ENCODE measurements around the gene CLRN1. TPM values are rescaled to one million over a fixed set of nuclear protein-coding genes. Genes with fewer than 3 reads are reported as not detected.

CLRN1 gene
- total and polyA plus RNA-seq, 2 experiments from 2014 or later, result 0.45 to 0.69 TPM

DNA sequence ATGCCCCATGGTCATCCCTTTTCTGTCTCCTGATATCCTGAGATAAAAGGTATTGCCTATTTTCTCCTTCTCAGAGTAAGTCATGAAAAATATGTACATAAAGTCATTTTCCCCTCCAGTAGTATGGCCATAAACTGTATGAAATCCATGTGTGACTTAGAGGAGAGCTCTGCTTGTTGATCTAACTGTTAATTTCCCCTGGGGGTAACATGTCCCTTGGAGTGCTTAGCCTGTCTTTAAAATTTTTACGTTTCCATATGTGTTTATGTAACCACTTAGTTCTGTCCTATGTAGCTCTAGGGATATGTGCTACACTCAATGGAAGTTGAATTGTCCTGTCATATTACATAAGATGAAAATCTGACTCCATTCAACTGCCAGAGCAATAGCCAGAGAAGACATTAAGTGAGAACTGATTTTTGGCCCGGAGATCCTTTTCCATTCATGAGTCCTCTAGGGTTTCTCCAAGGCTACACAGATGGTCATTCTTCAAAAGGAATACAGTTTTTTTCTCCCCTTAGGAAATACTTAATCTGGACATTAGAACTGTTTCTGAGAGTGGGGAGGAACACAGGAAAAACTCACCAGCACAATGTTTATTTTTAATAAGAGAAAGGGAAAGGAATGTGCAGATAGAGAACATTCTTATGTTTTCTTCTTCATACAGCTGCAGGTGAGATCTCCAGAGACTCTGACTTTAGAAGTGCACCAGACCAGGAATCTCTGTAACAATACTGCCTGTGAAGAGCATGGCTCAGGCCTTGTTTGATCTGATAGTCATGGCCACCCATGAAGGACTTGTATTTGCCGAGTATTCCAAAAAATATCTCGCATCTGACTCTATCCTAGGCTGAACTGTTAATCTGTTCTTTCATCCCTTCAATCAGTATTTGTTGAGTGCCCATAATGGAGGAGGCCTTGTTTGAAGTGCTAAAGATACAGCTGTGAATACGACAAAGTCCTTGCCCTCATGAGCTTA, 29.8 kb upstream of the CLRN1 start:
- Mint-ChIP-seq H3K9me3 (no peaks in the 10 kb centered on the region), H3K4me1 (peaks cover 15% of the 10 kb centered on the region), H3K36me3 (ENCODE audit: low read depth) (no peaks in the 10 kb centered on the region), H3K27ac (no peak overlapping the region), H3K27me3 (ENCODE audit: insufficient read depth, low read depth, poor library complexity) (peaks cover 4% of the 10 kb centered on the region), H3K4me3 (no peak overlapping the region)
- H3K4me2 ChIP-seq, result no peak overlapping the region
- peaks cover 4% of the 10 kb centered on the region; the same call in 1 of the 2 replicates for H3K9me2 ChIP-seq (ENCODE audit: insufficient read depth)
- no peaks in the 10 kb centered on the region for H3K27me3 ChIP-seq (ENCODE audit: insufficient read depth)
- no peak overlapping the region for H3K27ac ChIP-seq (ENCODE audit: low read depth)
- H3K79me2 ChIP-seq (replicated peaks; ENCODE audit: insufficient read depth), result no peaks in the 10 kb centered on the region
- DNase-seq (ENCODE audit: low spot score) (no peak), ATAC-seq (no peak)
- TF ChIP-seq, protein P1, sequence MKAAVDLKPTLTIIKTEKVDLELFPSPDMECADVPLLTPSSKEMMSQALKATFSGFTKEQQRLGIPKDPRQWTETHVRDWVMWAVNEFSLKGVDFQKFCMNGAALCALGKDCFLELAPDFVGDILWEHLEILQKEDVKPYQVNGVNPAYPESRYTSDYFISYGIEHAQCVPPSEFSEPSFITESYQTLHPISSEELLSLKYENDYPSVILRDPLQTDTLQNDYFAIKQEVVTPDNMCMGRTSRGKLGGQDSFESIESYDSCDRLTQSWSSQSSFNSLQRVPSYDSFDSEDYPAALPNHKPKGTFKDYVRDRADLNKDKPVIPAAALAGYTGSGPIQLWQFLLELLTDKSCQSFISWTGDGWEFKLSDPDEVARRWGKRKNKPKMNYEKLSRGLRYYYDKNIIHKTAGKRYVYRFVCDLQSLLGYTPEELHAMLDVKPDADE (IDR thresholded peaks at IDR 0.05), result no peak
- TF ChIP-seq NANOG (IDR thresholded peaks at IDR 0.05; ENCODE audit: borderline replicate concordance) (no peak), ZNF331 (CRISPR knock-in tag; IDR thresholded peaks at IDR 0.05; ENCODE audit: low read depth) (no peak), EZH2phosphoT487 (IDR thresholded peaks at IDR 0.05; ENCODE audit: unreplicated experiment) (no peak), JUNB (IDR thresholded peaks at IDR 0.05; ENCODE audit: unreplicated experiment) (no peak), POLR2AphosphoS5 (IDR thresholded peaks at IDR 0.05; ENCODE audit: low read depth) (no peak), STAT1 (IDR thresholded peaks at IDR 0.05; ENCODE audit: unreplicated experiment) (no peak), ZNF114 (CRISPR knock-in tag; IDR thresholded peaks at IDR 0.05) (no peak), EZH2 (IDR thresholded peaks at IDR 0.05; ENCODE audit: low read depth, unreplicated experiment) (no peak), CREB1 (CRISPR knock-in tag; IDR thresholded peaks at IDR 0.05; ENCODE audit: low read depth) (no peak)
- TF ChIP-seq, protein P2, sequence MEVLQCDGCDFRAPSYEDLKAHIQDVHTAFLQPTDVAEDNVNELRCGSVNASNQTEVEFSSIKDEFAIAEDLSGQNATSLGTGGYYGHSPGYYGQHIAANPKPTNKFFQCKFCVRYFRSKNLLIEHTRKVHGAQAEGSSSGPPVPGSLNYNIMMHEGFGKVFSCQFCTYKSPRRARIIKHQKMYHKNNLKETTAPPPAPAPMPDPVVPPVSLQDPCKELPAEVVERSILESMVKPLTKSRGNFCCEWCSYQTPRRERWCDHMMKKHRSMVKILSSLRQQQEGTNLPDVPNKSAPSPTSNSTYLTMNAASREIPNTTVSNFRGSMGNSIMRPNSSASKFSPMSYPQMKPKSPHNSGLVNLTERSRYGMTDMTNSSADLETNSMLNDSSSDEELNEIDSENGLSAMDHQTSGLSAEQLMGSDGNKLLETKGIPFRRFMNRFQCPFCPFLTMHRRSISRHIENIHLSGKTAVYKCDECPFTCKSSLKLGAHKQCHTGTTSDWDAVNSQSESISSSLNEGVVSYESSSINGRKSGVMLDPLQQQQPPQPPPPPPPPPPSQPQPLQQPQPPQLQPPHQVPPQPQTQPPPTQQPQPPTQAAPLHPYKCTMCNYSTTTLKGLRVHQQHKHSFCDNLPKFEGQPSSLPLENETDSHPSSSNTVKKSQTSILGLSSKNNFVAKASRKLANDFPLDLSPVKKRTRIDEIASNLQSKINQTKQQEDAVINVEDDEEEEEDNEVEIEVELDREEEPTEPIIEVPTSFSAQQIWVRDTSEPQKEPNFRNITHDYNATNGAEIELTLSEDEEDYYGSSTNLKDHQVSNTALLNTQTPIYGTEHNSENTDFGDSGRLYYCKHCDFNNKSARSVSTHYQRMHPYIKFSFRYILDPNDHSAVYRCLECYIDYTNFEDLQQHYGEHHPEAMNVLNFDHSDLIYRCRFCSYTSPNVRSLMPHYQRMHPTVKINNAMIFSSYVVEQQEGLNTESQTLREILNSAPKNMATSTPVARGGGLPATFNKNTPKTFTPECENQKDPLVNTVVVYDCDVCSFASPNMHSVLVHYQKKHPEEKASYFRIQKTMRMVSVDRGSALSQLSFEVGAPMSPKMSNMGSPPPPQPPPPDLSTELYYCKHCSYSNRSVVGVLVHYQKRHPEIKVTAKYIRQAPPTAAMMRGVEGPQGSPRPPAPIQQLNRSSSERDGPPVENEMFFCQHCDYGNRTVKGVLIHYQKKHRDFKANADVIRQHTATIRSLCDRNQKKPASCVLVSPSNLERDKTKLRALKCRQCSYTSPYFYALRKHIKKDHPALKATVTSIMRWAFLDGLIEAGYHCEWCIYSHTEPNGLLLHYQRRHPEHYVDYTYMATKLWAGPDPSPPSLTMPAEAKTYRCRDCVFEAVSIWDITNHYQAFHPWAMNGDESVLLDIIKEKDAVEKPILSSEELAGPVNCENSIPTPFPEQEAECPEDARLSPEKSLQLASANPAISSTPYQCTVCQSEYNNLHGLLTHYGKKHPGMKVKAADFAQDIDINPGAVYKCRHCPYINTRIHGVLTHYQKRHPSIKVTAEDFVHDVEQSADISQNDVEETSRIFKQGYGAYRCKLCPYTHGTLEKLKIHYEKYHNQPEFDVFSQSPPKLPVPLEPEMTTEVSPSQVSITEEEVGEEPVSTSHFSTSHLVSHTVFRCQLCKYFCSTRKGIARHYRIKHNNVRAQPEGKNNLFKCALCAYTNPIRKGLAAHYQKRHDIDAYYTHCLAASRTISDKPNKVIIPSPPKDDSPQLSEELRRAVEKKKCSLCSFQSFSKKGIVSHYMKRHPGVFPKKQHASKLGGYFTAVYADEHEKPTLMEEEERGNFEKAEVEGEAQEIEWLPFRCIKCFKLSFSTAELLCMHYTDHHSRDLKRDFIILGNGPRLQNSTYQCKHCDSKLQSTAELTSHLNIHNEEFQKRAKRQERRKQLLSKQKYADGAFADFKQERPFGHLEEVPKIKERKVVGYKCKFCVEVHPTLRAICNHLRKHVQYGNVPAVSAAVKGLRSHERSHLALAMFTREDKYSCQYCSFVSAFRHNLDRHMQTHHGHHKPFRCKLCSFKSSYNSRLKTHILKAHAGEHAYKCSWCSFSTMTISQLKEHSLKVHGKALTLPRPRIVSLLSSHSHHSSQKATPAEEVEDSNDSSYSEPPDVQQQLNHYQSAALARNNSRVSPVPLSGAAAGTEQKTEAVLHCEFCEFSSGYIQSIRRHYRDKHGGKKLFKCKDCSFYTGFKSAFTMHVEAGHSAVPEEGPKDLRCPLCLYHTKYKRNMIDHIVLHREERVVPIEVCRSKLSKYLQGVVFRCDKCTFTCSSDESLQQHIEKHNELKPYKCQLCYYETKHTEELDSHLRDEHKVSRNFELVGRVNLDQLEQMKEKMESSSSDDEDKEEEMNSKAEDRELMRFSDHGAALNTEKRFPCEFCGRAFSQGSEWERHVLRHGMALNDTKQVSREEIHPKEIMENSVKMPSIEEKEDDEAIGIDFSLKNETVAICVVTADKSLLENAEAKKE (CRISPR knock-in tag; IDR thresholded peaks at IDR 0.05), result no peak
- TF ChIP-seq, protein P3, sequence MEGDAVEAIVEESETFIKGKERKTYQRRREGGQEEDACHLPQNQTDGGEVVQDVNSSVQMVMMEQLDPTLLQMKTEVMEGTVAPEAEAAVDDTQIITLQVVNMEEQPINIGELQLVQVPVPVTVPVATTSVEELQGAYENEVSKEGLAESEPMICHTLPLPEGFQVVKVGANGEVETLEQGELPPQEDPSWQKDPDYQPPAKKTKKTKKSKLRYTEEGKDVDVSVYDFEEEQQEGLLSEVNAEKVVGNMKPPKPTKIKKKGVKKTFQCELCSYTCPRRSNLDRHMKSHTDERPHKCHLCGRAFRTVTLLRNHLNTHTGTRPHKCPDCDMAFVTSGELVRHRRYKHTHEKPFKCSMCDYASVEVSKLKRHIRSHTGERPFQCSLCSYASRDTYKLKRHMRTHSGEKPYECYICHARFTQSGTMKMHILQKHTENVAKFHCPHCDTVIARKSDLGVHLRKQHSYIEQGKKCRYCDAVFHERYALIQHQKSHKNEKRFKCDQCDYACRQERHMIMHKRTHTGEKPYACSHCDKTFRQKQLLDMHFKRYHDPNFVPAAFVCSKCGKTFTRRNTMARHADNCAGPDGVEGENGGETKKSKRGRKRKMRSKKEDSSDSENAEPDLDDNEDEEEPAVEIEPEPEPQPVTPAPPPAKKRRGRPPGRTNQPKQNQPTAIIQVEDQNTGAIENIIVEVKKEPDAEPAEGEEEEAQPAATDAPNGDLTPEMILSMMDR (conservative IDR thresholded peaks at IDR 0.05; ENCODE audit: low read depth in 2 of 2), result no peak
- H2AFZ ChIP-seq, result no peak overlapping the region
- no peaks in the 10 kb centered on the region for H4K20me1 ChIP-seq (replicated peaks; ENCODE audit: insufficient read depth)
- H3K4me3 ChIP-seq, result no peak overlapping the region
- no peaks in the 10 kb centered on the region for H3K36me3 ChIP-seq (ENCODE audit: insufficient read depth)
- no peaks in the 10 kb centered on the region for H3F3A ChIP-seq (replicated peaks; ENCODE audit: low read depth)
- peaks cover 11% of the 10 kb centered on the region; the same call in 1 of the 2 replicates for H3K4me1 ChIP-seq (ENCODE audit: insufficient read depth)
